GM12872 (cell line): ENCODE measurements around the gene SNTG2.

ENCODE experiments used
- CTCF ChIP-seq: IDR thresholded peaks from 3 replicates; pipeline ENCODE4 v1.5.1; 2011; ENCODE audit warnings: low read depth, mild to moderate bottlenecking, low read length, moderate library complexity; ENCODE audit not compliant: insufficient read depth

SNTG2 gene

GRCh38 chr2:1088192-1088860 is 137.7 kb downstream of the SNTG2 start:
- TF ChIP-seq CTCF, result no peak

- TF ChIP-seq CTCF, result no peak
Measured at GRCh38 chr2:1088940-1089339, 138.3 kb downstream of the SNTG2 start.

- TF ChIP-seq CTCF, result no peak
Measured at GRCh38 chr2:1091895-1092585, 141.4 kb downstream of the SNTG2 start.

GRCh38 chr2:1097101-1097500 is 146.5 kb downstream of the SNTG2 start:
- TF ChIP-seq CTCF, result no peak

GRCh38 chr2:1099418-1099817 is 148.8 kb downstream of the SNTG2 start:
- TF ChIP-seq CTCF, result no peak

- no peak for TF ChIP-seq CTCF
Measured at GRCh38 chr2:1101011-1101782, 150.5 kb downstream of the SNTG2 start.

- TF ChIP-seq CTCF, result no peak
Measured at GRCh38 chr2:1101982-1102590, 151.4 kb downstream of the SNTG2 start.
